H1 (cell line): ENCODE measurements around the gene MRPL28. TPM values are rescaled to one million over a fixed set of nuclear protein-coding genes. Genes with fewer than 3 reads are reported as not detected.

Experiments
- BACH1 ChIP-seq: IDR thresholded peaks from 2 replicates; pipeline ENCODE4 v1.6.1; 2012; ENCODE audit warnings: low read length, improper control_type of control experiment
- CTCF ChIP-seq, 3 experiments: IDR thresholded peaks; 1 replicate in 2 of 3; 2 replicates in 1 of 3; pipeline versions ENCODE4 v1.5.1 to v1.6.1; 2011; ENCODE audit warnings: low read length in 3 of 3, mild to moderate bottlenecking in 3 of 3, inconsistent platforms in 2 of 3, low read depth in 1 of 3, moderate library complexity in 1 of 3; ENCODE audit not compliant: insufficient read depth in 1 of 3; ENCODE audit errors: control extremely low read depth in 1 of 3
- GABPA ChIP-seq: IDR thresholded peaks from 2 replicates; pipeline ENCODE4 v1.6.1; 2011; ENCODE audit warnings: mild to moderate bottlenecking, low read length, moderate library complexity, borderline replicate concordance; ENCODE audit not compliant: insufficient read depth
- RBBP5 ChIP-seq: IDR thresholded peaks from 2 replicates; pipeline ENCODE4 v1.7.1; 2012; ENCODE audit warnings: low read depth, mild to moderate bottlenecking, inconsistent platforms, low read length, moderate library complexity, borderline replicate concordance
- RXRA ChIP-seq: IDR thresholded peaks from 2 replicates; pipeline ENCODE4 v1.6.1; 2011; ENCODE audit warnings: low read depth, mild to moderate bottlenecking, low read length, moderate library complexity; ENCODE audit not compliant: insufficient read depth
- SAP30 ChIP-seq: fragments of 300-600 bp; sonication (generic); IDR thresholded peaks from 2 replicates; pipeline ENCODE4 v1.7.1; 2012; ENCODE audit warnings: low read length, moderate library complexity, mild to moderate bottlenecking, inconsistent platforms; ENCODE audit not compliant: insufficient read depth, insufficient replicate concordance
- polyA plus RNA-seq, 7 experiments: library from polyadenylated mRNA; depleted of rRNA in 3 of 7; stranded (reverse) in 5 of 7; unstranded in 2 of 7; fragments of >200 nt in 5 of 7; fragments of 200-250 nt in 2 of 7; gene quantifications; 1 replicate in 5 of 7; 2 replicates in 1 of 7; 4 replicates in 1 of 7; pipeline versions ENCODE4 v1.2.1 to v1.2.3, GENCODE V29; 2011 to 2013; ENCODE audit warnings: missing spikeins in 2 of 7, mixed read lengths in 2 of 7
- total RNA-seq: library from RNA; stranded (reverse); fragmentation: NEBNext Ultra II Directional; extraction: Animal tissue kit (Norgen Biotek cat#: 25700); gene quantifications from 2 replicates; pipeline ENCODE4 v1.2.1, GENCODE V29; 2021

The MRPL28 gene
- total and polyA plus RNA-seq, 2 of the 8 experiments (the other 6 are each of a cell fraction or from before 2014, with no cell fraction given) = 88.9 to 188 TPM

- no peak for TF ChIP-seq SAP30
- no peak for TF ChIP-seq RXRA
- TF ChIP-seq RBBP5 = no peak
- TF ChIP-seq GABPA = no peak
- TF ChIP-seq CTCF (IDR thresholded peaks at IDR 0.05; ENCODE audit: control extremely low read depth in 1 of 3, insufficient read depth in 1 of 3, low read depth in 1 of 3, low read length in 3 of 3) = no peak
- TF ChIP-seq BACH1 = no peak
- TF ChIP-seq, all 59 proteins: peak for 0
These were observed 1.8 kb downstream of the MRPL28 start (continued) for GRCh38 chr16:368388-369158.
